ENCODE measurements around the gene PGLYRP2. TPM values are rescaled to one million over a fixed set of nuclear protein-coding genes. Genes with fewer than 3 reads are reported as not detected.

The PGLYRP2 gene
- total and polyA plus RNA-seq, 2 of the 13 experiments (the other 11 are each of a cell fraction or from before 2014, with no cell fraction given) = 0.04 to 1.0 TPM

- no peaks in the 10 kb centered on the region for H3K36me3 ChIP-seq (replicated peaks in 1 of 2; ENCODE audit: control insufficient read depth in 1 of 2, insufficient read depth in 2 of 2, low read length in 2 of 2)
- H3K27me3 ChIP-seq (ENCODE audit: control insufficient read depth in 1 of 2, insufficient read depth in 2 of 2, low read length in 2 of 2) = no peaks in the 10 kb centered on the region
- H3K79me2 ChIP-seq (ENCODE audit: insufficient read depth, low read length) = no peaks in the 10 kb centered on the region
- H3K9ac ChIP-seq (ENCODE audit: insufficient read depth, low read depth, low read length) = no peak overlapping the region
- ATAC-seq = peak; percentile 79
- H3K4me1 ChIP-seq (ENCODE audit: insufficient read depth, low read length) = peaks cover 33% of the 10 kb centered on the region
- H3K4me2 ChIP-seq (ENCODE audit: low read depth, low read length) = peak overlapping the region; percentile 23; the same call in 1 of the 2 replicates
- H3K27ac ChIP-seq (ENCODE audit: extremely low read length, insufficient read depth, low read length) = no peak overlapping the region
- H4K20me1 ChIP-seq (ENCODE audit: insufficient read depth, low read length) = no peaks in the 10 kb centered on the region
- H3K9me3 ChIP-seq (ENCODE audit: low read length) = no peaks in the 10 kb centered on the region
- in situ Hi-C loops (cut with HindIII; ENCODE audit: extremely low pct_ligation_motif_present, low pct_unique_long_range_greater_than_20kb) (no loop called here), intact Hi-C loops (cut with micrococcal nuclease; ENCODE audit: unreplicated experiment) (no loop called here)
- WGBS (ENCODE audit: low lambda C conversion rate) = 29% methylated on average over 12 of the region's 12 CpGs
- H3K4me3 ChIP-seq (replicated peaks in 1 of 3; ENCODE audit: insufficient read depth in 1 of 3, low read depth in 2 of 3, low read length in 3 of 3) = no peak overlapping the region; a peak in 1 of 6 replicates
- DNase-seq (ENCODE audit: low spot score) = no peak
- FAIRE-seq = peak; percentile 88
- no peak overlapping the region for H2AFZ ChIP-seq (ENCODE audit: low read length)
- CTCF ChIA-PET (ENCODE audit: low intra/inter-chr PET ratio, low total read pairs) = no interaction called here
- no TSS peak for BruUV-seq (replicated peaks)
- POLR2A ChIA-PET = no interaction called here
- TF ChIP-seq JUNB (CRISPR knock-in tag; IDR thresholded peaks at IDR 0.05; ENCODE audit: borderline replicate concordance) (no peak), SETDB1 (CRISPR knock-in tag; IDR thresholded peaks at IDR 0.05; ENCODE audit: borderline replicate concordance) (no peak), ZBTB7B (CRISPR knock-in tag; IDR thresholded peaks at IDR 0.05) (no peak), ZNF513 (CRISPR knock-in tag; conservative IDR thresholded peaks at IDR 0.05) (no peak), SRSF1 (optimal IDR thresholded peaks at IDR 0.05; ENCODE audit: low read depth, low read length) (no peak), ZC3H4 (CRISPR knock-in tag; IDR thresholded peaks at IDR 0.05; ENCODE audit: borderline replicate concordance) (no peak), ZNF121 (CRISPR knock-in tag; IDR thresholded peaks at IDR 0.05) (0 out of 2 replicates have a peak, but pooled peaks have one; percentile 28), KLF12 (CRISPR knock-in tag; IDR thresholded peaks at IDR 0.05; ENCODE audit: borderline replicate concordance) (no peak), ZNF746 (CRISPR knock-in tag; IDR thresholded peaks at IDR 0.05) (no peak), ZNF562 (CRISPR knock-in tag; IDR thresholded peaks at IDR 0.05; ENCODE audit: borderline replicate concordance) (no peak), MED1 (CRISPR knock-in tag; IDR thresholded peaks at IDR 0.05) (no peak), ZNF567 (CRISPR knock-in tag; IDR thresholded peaks at IDR 0.05; ENCODE audit: borderline replicate concordance) (no peak), ARID4A (CRISPR knock-in tag; IDR thresholded peaks at IDR 0.05; ENCODE audit: borderline replicate concordance) (peak; percentile 48; the same call in 1 of the 2 replicates), CCAR2 (optimal IDR thresholded peaks at IDR 0.05; ENCODE audit: low read depth, low read length) (no peak), IKZF1 (IDR thresholded peaks at IDR 0.05) (no peak)
These were observed 10.4 kb downstream of the PGLYRP2 start for GRCh38 chr19:15468675-15469512.
